GM06990 (cell line): Measurements from ENCODE around the gene GFI1B.

ENCODE experiments used
- DNase-seq: peaks from one replicate; pipeline ENCODE4 v3.0.0-alpha.2; 2011; ENCODE audit not compliant: insufficient read length; ENCODE audit errors: extremely low read depth
- H3K27me3 ChIP-seq: replicated peaks from 2 replicates; pipeline ENCODE4 v1.6.0; 2011; ENCODE audit warnings: low read length; ENCODE audit not compliant: control insufficient read depth, insufficient read depth
- H3K36me3 ChIP-seq: 2 replicates; pipeline ENCODE4 v1.5.1; 2011; ENCODE audit warnings: low read length; ENCODE audit not compliant: control insufficient read depth, insufficient read depth
- H3K4me3 ChIP-seq: replicated peaks from 2 replicates; pipeline ENCODE4 v1.5.1; 2011; ENCODE audit warnings: low read depth, mild to moderate bottlenecking, control low read depth, low read length
- CTCF ChIP-seq: IDR thresholded peaks from 2 replicates; pipeline ENCODE4 v1.5.1; 2011; ENCODE audit warnings: low read length, control low read depth, mild to moderate bottlenecking, inconsistent platforms; ENCODE audit not compliant: insufficient read depth, poor library complexity, severe bottlenecking

The GFI1B gene

DNA sequence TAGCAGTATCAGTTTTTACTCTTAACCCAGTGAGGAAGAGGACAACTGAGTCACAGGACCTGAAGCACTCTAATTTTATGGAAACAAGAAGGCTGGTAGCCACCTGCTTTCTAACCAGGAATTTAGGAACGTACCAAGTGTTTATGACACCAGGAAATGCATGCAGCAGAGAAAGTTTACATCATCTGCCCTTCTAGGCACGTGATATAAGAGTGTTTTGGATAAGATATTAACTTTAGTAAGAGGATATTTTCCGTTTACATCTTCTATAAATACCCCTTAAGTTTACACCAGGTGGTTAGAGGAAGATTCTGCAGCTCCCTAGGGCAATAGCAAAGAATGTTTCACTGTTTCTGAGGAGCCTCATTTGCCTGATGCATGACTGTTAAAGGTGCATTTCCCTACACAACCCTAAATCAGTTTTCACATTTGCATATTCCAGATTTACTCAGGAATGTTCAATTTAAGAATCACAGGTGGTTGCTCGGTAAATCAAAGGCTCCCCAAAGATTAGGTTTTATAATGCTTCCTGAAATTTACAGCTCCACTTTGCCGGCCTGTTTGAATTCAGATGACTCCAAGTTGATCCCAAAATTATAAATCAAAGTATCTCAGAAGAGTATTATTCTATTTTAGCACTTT lies 35.8 kb upstream of the GFI1B start:
- H3K4me3 ChIP-seq = peak overlapping the region; percentile 12
- TF ChIP-seq CTCF = no peak
- H3K27me3 ChIP-seq = no peaks in the 10 kb centered on the region
- no peak for DNase-seq
- H3K36me3 ChIP-seq = no peaks in the 10 kb centered on the region

DNA sequence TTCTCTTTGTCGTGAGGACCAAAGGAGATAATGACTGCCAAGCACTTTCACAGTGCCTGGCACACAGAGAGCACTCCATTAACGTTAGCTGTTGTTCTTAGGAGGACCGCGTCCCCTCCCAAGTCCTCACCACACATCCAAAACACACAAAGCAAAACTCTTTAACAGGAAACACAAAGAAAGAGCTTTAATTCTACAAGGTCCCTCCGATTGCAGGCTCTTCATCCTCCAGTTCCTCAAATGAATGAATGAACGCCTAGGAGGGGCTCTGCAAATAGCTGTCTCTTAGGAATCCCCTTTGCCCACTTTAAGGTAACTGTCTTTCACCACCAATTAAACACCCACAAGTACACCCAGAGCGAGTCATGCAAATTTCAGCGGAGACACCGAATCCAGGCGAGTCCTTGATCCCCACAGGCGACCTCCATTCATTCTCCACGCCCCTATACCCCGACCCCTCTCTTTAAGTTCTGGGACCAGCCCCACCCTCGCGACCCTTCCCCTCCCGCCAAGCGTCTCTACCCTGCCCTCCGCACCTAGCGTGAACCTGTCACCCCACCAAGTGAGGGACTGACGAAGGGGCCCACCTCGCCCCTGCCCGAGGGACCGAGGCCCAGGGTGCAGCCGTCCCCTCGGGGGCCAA lies 34.7 kb upstream of the GFI1B start:
- Histone ChIP-seq H3K27me3 (no peaks in the 10 kb centered on the region), H3K36me3 (no peaks in the 10 kb centered on the region), H3K4me3 (peak overlapping the region; percentile 97)
- TF ChIP-seq CTCF = no peak
- no peak for DNase-seq

GRCh38 chr9:132944294-132945185 lies 34.0 kb upstream of the GFI1B start, which contains the start of gene TSC1:
TSC1 (minus strand) TSS chr9:132944616; CDS start chr9:132928872, 15,744 bp downstream.
- peak within 1 kb of the TSS; percentile 97 for H3K4me3 ChIP-seq
- no peaks in the 10 kb centered on the region for H3K27me3 ChIP-seq

GRCh38 chr9:132945186-132946130 lies 33.0 kb upstream of the GFI1B start:
- DNase-seq = no peak
- Histone ChIP-seq H3K4me3 (peak overlapping the region; percentile 74), H3K27me3 (no peaks in the 10 kb centered on the region), H3K36me3 (no peaks in the 10 kb centered on the region)
- no peak for TF ChIP-seq CTCF

More at GRCh38 chr9:132944294-132945185, 34.0 kb upstream of the GFI1B start, which contains the start of gene TSC1:
- H3K36me3 ChIP-seq = no peaks in the 10 kb centered on the region
- TF ChIP-seq CTCF = no peak
- DNase-seq = peak; percentile 95

GRCh38 chr9:132946211-132946610 lies 32.3 kb upstream of the GFI1B start:
- H3K27me3 ChIP-seq = no peaks in the 10 kb centered on the region
- TF ChIP-seq CTCF = no peak
- H3K36me3 ChIP-seq = no peaks in the 10 kb centered on the region
- DNase-seq = no peak
- H3K4me3 ChIP-seq = no peak overlapping the region
